ENCODE results near the gene MYT1. TPM values are rescaled to one million over a fixed set of nuclear protein-coding genes. Genes with fewer than 3 reads are reported as not detected.

Gene MYT1
- total and polyA plus RNA-seq, 9 of the 15 experiments (the other 6 are each of a cell fraction or from before 2014, with no cell fraction given), result 0.02 to 0.12 (median 0.06) TPM; not detected in 4

- Histone ChIP-seq H3K4me1 (replicated peaks in 1 of 2; ENCODE audit: control insufficient read depth in 2 of 2, insufficient read depth in 2 of 2, low read length in 2 of 2) (peaks cover 38 to 62% of the 10 kb centered on the region in 2 experiments; a peak in 4 of 5 replicates), H3K36me3 (ENCODE audit: control insufficient read depth, insufficient read depth, low read length) (no peaks in the 10 kb centered on the region), H2AFZ (ENCODE audit: low read depth, low read length) (no peak overlapping the region), H3K4me2 (ENCODE audit: insufficient read depth, low read length) (no peak overlapping the region), H3K27ac (ENCODE audit: extremely low read depth, low read depth, low read length) (no peak overlapping the region), H3K4me3 (no peak overlapping the region), H4K20me1 (replicated peaks; ENCODE audit: control insufficient read depth, insufficient read depth, low read length) (peaks cover 3% of the 10 kb centered on the region; the same call in 1 of the 2 replicates), H3K9ac (ENCODE audit: insufficient read depth in 1 of 2, low read depth in 2 of 2, low read length in 2 of 2) (no peak overlapping the region), H3K79me2 (ENCODE audit: control insufficient read depth, insufficient read depth, low read length) (no peaks in the 10 kb centered on the region), H3K9me3 (replicated peaks; ENCODE audit: control insufficient read depth, insufficient read depth, low read depth, low read length) (no peaks in the 10 kb centered on the region), H3K27me3 (ENCODE audit: control insufficient read depth in 2 of 2, insufficient read depth in 2 of 2, low read length in 2 of 2) (peaks cover 8 to 29% of the 10 kb centered on the region in 2 experiments; a peak in 3 of 5 replicates), H3K9me1 (ENCODE audit: control insufficient read depth, insufficient read depth, low read length) (peaks cover 3% of the 10 kb centered on the region)
- BruUV-seq (replicated peaks), result no TSS peak
- DNase-seq (ENCODE audit: extremely low read depth in 1 of 4, low spot score in 3 of 4), result no peak
- CTCF ChIA-PET (ENCODE audit: low intra/inter-chr PET ratio), result no interaction called here
- intact Hi-C loops (cut with micrococcal nuclease) (no loop called here), in situ Hi-C loops (cut with MboI) (no loop called here)
- POLR2A ChIA-PET, result no interaction called here
- TF ChIP-seq HNRNPUL1 (IDR thresholded peaks at IDR 0.05; ENCODE audit: low read length) (no peak), TARDBP (IDR thresholded peaks at IDR 0.05) (no peak), ZBED1 (IDR thresholded peaks at IDR 0.05) (no peak), ZC3H8 (IDR thresholded peaks at IDR 0.05) (no peak), USF2 (CRISPR knock-in tag; IDR thresholded peaks at IDR 0.05) (no peak), IRF2 (CRISPR knock-in tag; IDR thresholded peaks at IDR 0.05) (no peak), NR2C1 (IDR thresholded peaks at IDR 0.05) (no peak), NR2C1 (tag; IDR thresholded peaks at IDR 0.05) (no peak), ZNF518B (CRISPR knock-in tag; IDR thresholded peaks at IDR 0.05) (no peak), ADNP (tag; IDR thresholded peaks at IDR 0.05) (no peak), ZNF124 (CRISPR knock-in tag; IDR thresholded peaks at IDR 0.05) (no peak), ARID4B (CRISPR knock-in tag; IDR thresholded peaks at IDR 0.05) (no peak), ZNF232 (CRISPR knock-in tag; IDR thresholded peaks at IDR 0.05) (no peak), ATF4 (CRISPR knock-in tag; IDR thresholded peaks at IDR 0.05) (no peak)
- no peak for ATAC-seq
- no peak for FAIRE-seq
- 36% methylated on average over 14 of the region's 14 CpGs for WGBS (ENCODE audit: insufficient coverage, low coverage, missing lambda C conversion rate)
Observed at GRCh38 chr20:64225171-64225595, 60.9 kb downstream of the MYT1 start.
